Liver (tissue), 3 donors: ENCODE measurements around the gene CEP350.

Source experiments
- ATF3 ChIP-seq: IDR thresholded peaks from 2 replicates; pipeline ENCODE4 v1.6.1; 2016; ENCODE audit warnings: antibody characterized with exemption
- CTCF ChIP-seq: fragments of 150-350 bp; IDR thresholded peaks from 2 replicates; pipeline ENCODE4 v1.5.1; 2017; ENCODE audit warnings: improper control_type of control experiment, low read depth, low read length; ENCODE audit not compliant: missing input control
- FOXA1 ChIP-seq: IDR thresholded peaks from 2 replicates; pipeline ENCODE4 v1.6.1; 2016; ENCODE audit warnings: antibody characterized with exemption
- GABPA ChIP-seq, 2 donors: IDR thresholded peaks in 1 of 2; conservative IDR thresholded peaks in 1 of 2; 2 replicates each; pipeline ENCODE4 v1.6.1; 2016; ENCODE audit warnings: antibody characterized with exemption in 2 of 2, mild to moderate bottlenecking in 1 of 2, moderate library complexity in 1 of 2
- HNF4G ChIP-seq: IDR thresholded peaks from 2 replicates; pipeline ENCODE4 v1.6.1; 2016; ENCODE audit warnings: antibody characterized with exemption
- JUND ChIP-seq, 2 donors: IDR thresholded peaks; 2 replicates each; pipeline ENCODE4 v1.6.1; 2016; ENCODE audit warnings: antibody characterized with exemption in 2 of 2
- MAX ChIP-seq: IDR thresholded peaks from 2 replicates; pipeline ENCODE4 v1.6.1; 2016; ENCODE audit warnings: antibody characterized with exemption
- RAD21 ChIP-seq, 2 donors: IDR thresholded peaks; 2 replicates each; pipeline ENCODE4 v1.6.1; 2016; ENCODE audit warnings: antibody characterized with exemption in 2 of 2, mild to moderate bottlenecking in 2 of 2
- REST ChIP-seq: IDR thresholded peaks from 2 replicates; pipeline ENCODE4 v1.6.1; 2016; ENCODE audit warnings: antibody characterized with exemption, mild to moderate bottlenecking
- RXRA ChIP-seq, 2 donors: IDR thresholded peaks; 2 replicates each; pipeline ENCODE4 v1.6.1; 2017 to 2018; ENCODE audit warnings: antibody characterized with exemption in 2 of 2, mild to moderate bottlenecking in 1 of 2
- SP1 ChIP-seq: IDR thresholded peaks from 2 replicates; pipeline ENCODE4 v1.6.1; 2018; ENCODE audit warnings: antibody characterized with exemption, mild to moderate bottlenecking
- TAF1 ChIP-seq: conservative IDR thresholded peaks from 2 replicates; pipeline ENCODE4 v1.6.1; 2016; ENCODE audit warnings: antibody characterized with exemption, mild to moderate bottlenecking
- YY1 ChIP-seq: IDR thresholded peaks from 2 replicates; pipeline ENCODE4 v1.6.1; 2016; ENCODE audit warnings: antibody characterized with exemption, mild to moderate bottlenecking
- donor health status: healthy.
- donor health status: healthy.

- TF ChIP-seq GABPA (IDR thresholded peaks at IDR 0.05 in 1 of 2, conservative IDR thresholded peaks at IDR 0.05 in 1 of 2) (no peak), CTCF (no peak), SP1 (no peak), REST (no peak), YY1 (no peak), ATF3 (no peak), RAD21 (IDR thresholded peaks at IDR 0.05) (no peak), HNF4G (no peak), RXRA (IDR thresholded peaks at IDR 0.05) (no peak), JUND (IDR thresholded peaks at IDR 0.05) (no peak), FOXA1 (no peak), TAF1 (no peak), MAX (no peak)
Measured at GRCh38 chr1:180155182-180155682, 200.6 kb downstream of the CEP350 start.
